PFSK-1 (cell line): ENCODE data around the gene CHRND.

ENCODE experiments used
- FOXP2 ChIP-seq: optimal IDR thresholded peaks from 2 replicates; pipeline ENCODE3; 2011; ENCODE audit warnings: borderline replicate concordance, control low read depth, inconsistent platforms; ENCODE audit not compliant: insufficient read depth; ENCODE audit errors: extremely low read length, extremely low read depth
- POLR2AphosphoS5 ChIP-seq: IDR thresholded peaks from 2 replicates; pipeline ENCODE4 v1.6.1; 2012; ENCODE audit warnings: low read depth, mild to moderate bottlenecking, control low read depth, low read length, moderate library complexity
- SIN3A ChIP-seq: IDR thresholded peaks from 2 replicates; pipeline ENCODE4 v1.6.1; 2012; ENCODE audit warnings: mild to moderate bottlenecking, low read length, moderate library complexity, borderline replicate concordance; ENCODE audit not compliant: insufficient read depth
- TAF1 ChIP-seq: IDR thresholded peaks from 2 replicates; pipeline ENCODE4 v1.6.1; 2012; ENCODE audit warnings: low read length, control low read depth, borderline replicate concordance; ENCODE audit not compliant: insufficient read depth
- TF ChIP-seq, protein P1 (sequence below), 2 experiments: IDR thresholded peaks; 2 replicates each; pipeline versions ENCODE4 v1.6.1 to v1.8.0; 2011 to 2012; ENCODE audit warnings: low read depth in 2 of 2, low read length in 2 of 2, control low read depth in 1 of 2, inconsistent platforms in 1 of 2, mild to moderate bottlenecking in 1 of 2, moderate library complexity in 1 of 2; ENCODE audit not compliant: insufficient read depth in 1 of 2

The CHRND gene

GRCh38 chr2:232580648-232580981 is 54.7 kb downstream of the CHRND start:
- TF ChIP-seq TAF1: no peak
- TF ChIP-seq, protein P1, sequence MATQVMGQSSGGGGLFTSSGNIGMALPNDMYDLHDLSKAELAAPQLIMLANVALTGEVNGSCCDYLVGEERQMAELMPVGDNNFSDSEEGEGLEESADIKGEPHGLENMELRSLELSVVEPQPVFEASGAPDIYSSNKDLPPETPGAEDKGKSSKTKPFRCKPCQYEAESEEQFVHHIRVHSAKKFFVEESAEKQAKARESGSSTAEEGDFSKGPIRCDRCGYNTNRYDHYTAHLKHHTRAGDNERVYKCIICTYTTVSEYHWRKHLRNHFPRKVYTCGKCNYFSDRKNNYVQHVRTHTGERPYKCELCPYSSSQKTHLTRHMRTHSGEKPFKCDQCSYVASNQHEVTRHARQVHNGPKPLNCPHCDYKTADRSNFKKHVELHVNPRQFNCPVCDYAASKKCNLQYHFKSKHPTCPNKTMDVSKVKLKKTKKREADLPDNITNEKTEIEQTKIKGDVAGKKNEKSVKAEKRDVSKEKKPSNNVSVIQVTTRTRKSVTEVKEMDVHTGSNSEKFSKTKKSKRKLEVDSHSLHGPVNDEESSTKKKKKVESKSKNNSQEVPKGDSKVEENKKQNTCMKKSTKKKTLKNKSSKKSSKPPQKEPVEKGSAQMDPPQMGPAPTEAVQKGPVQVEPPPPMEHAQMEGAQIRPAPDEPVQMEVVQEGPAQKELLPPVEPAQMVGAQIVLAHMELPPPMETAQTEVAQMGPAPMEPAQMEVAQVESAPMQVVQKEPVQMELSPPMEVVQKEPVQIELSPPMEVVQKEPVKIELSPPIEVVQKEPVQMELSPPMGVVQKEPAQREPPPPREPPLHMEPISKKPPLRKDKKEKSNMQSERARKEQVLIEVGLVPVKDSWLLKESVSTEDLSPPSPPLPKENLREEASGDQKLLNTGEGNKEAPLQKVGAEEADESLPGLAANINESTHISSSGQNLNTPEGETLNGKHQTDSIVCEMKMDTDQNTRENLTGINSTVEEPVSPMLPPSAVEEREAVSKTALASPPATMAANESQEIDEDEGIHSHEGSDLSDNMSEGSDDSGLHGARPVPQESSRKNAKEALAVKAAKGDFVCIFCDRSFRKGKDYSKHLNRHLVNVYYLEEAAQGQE (IDR thresholded peaks at IDR 0.05; ENCODE audit: insufficient read depth in 1 of 2, low read depth in 2 of 2, low read length in 2 of 2): no peak
- TF ChIP-seq FOXP2: no peak
- TF ChIP-seq SIN3A: no peak
- no peak for TF ChIP-seq POLR2AphosphoS5

DNA sequence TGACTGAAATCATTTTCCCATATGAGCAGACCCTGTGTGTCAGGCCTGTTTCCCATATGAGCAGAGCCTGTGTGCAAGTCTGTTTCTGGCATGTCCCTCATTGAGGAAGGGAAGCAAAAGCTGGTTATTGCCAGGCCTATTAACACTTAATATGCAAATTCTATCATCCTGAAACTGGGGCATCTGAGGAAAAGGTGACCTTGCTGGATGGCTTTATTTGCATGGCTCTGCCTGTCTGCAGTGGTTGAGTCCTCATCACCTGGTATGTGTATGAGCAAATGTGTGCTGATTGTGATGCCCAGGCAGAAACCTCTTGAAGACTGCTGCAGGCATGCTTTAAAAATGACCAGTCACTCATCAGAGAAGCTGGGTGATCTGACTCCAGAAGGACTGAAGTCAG is 55.8 kb downstream of the CHRND start:
- TF ChIP-seq, protein P1 (IDR thresholded peaks at IDR 0.05; ENCODE audit: insufficient read depth in 1 of 2, low read depth in 2 of 2, low read length in 2 of 2): no peak
- TF ChIP-seq TAF1: no peak
- no peak for TF ChIP-seq FOXP2
- TF ChIP-seq POLR2AphosphoS5: no peak
- no peak for TF ChIP-seq SIN3A

DNA sequence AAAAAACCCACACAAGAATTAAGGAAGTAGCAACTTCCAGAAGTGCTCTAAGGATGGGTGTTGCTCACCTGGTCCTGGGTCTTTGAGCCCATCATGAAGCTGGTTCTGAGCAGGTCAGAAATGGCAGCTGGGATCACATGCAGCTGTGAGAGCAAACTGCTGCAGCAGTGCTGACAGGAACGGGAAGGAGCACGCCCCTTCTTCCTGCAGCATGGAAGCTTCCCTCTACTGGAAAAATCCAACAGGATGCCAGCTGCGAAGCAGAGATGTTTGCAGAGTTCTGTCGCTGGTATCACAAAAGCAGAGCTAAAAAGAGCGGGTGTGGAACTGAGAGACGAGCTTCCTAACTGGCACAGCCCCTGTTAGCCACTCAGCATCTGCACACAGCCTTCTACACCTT is 58.3 kb downstream of the CHRND start:
- TF ChIP-seq TAF1 (no peak), FOXP2 (no peak), POLR2AphosphoS5 (no peak)
